GM21737 (cell line): ENCODE measurements around the gene RNF115.
"Not testable (repeated sequence)": the region's sequence is repeated elsewhere in the genome, so short reads cannot be mapped to it uniquely, and the experiment has no call there.

Source experiments
- ATAC-seq: cut with Tn5 transposase; IDR thresholded peaks from one replicate; pipeline ENCODE4 v1.9.1; 2021; ENCODE audit warnings: mild to moderate bottlenecking, moderate library complexity; ENCODE audit not compliant: unreplicated experiment

Gene RNF115

GRCh38 chr1:145782272-145783099 is 41.4 kb downstream of the RNF115 start:
- no peak for ATAC-seq

DNA sequence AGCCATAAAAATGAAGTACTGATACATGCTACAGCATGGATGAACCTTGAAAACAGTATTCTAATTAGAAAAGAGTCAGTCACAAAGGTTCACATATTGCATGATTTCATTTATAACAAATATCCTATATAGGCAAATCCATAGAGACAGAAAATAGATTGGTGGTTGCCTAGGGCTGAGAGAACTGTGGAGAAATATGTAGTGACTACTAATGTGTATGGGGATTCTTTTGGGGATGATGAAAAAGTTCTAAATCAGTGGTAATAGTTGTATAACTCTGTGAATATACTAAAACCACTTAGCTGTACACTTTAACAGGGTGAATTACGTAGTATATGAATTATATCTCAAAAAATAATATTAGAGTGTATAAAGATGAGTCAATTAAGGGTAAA is 45.8 kb downstream of the RNF115 start:
- no peak for ATAC-seq

GRCh38 chr1:145777357-145778145 is 46.3 kb downstream of the RNF115 start:
- no peak for ATAC-seq

- no peak for ATAC-seq
These were observed 50.5 kb downstream of the RNF115 start for GRCh38 chr1:145773423-145773822.

DNA sequence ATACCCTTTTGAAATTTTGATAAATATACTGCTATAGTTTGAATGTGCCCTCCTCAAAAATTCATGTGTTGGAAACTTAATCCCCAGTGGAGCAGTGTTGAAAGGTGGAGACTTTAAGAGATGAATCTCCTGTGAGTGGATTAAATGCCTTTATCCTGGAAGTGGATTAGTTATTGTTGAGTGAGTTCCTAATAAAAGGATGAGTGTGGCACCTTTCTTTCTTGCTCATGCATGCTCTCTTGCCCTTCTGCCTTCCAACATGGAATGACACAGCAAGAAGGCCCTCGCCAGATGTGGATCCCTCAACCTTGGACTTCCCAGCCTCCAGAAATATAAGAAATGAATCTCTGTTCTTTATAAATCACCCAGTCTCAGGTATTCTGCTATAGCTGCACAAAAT is 52.8 kb downstream of the RNF115 start:
- ATAC-seq = no peak

DNA sequence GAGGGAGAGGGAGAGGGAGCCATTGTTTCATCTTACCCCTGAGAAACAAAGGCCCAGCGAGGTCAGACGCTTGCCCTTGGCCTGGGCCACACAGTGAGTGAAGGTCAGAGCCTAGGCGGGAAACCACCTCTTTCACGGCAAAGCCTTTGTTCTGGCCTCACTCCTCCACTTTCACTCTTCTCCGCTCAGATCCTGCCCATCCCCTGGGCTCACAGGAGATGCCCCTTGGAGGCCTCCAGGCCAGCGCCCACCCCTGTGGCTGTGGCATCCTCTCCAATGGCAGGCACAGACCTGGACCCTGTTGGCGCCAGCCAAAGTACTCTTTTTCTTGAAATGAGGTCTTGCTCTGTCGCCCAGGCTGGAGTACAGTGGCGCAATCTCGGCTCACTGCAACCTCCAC is 55.9 kb downstream of the RNF115 start:
- not testable (repeated sequence) for ATAC-seq

- not testable (repeated sequence) for ATAC-seq
These were observed 57.0 kb downstream of the RNF115 start for GRCh38 chr1:145766926-145767325.

- ATAC-seq = not testable (repeated sequence)
These were observed 58.1 kb downstream of the RNF115 start for GRCh38 chr1:145765585-145766360.

DNA sequence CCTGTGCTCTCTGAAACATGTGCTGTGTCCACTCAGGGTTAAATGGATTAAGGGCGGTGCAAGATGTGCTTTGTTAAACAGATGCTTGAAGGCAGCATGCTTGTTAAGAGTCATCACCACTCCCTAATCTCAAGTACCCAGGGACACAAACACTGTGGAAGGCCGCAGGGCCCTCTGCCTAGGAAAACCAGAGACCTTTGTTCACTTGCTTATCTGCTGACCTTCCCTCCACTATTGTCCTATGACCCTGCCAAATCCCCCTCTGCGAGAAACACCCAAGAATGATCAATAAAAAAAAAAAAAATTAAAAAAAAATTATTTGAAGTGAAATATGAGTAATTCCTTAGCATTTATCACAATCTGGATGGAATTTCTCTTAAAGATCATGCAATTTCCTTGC is 58.8 kb downstream of the RNF115 start:
- ATAC-seq = not testable (repeated sequence)

- ATAC-seq = not testable (repeated sequence)
These were observed 59.5 kb downstream of the RNF115 start for GRCh38 chr1:145764231-145764940.

DNA sequence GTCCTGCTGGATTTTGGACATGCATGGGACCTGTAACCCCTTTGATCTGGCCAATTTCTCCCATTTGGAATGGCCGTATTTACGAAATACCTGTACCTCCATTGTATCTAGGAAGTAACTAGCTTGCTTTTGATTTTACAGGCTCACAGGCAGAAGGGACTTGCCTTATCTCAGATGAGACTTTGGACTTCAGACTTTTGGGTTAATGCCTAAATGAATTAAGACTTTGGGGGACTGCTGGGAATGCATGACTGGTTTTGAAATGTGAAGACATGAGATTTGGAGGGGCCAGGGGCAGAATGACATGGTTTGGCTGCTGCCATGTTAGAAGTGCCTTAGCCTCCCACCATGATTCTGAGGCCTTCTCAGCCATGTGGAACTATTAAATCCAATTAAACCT is 61.9 kb downstream of the RNF115 start:
- ATAC-seq = not testable (repeated sequence)

GRCh38 chr1:145761498-145761897 is 62.4 kb downstream of the RNF115 start:
- not testable (repeated sequence) for ATAC-seq

DNA sequence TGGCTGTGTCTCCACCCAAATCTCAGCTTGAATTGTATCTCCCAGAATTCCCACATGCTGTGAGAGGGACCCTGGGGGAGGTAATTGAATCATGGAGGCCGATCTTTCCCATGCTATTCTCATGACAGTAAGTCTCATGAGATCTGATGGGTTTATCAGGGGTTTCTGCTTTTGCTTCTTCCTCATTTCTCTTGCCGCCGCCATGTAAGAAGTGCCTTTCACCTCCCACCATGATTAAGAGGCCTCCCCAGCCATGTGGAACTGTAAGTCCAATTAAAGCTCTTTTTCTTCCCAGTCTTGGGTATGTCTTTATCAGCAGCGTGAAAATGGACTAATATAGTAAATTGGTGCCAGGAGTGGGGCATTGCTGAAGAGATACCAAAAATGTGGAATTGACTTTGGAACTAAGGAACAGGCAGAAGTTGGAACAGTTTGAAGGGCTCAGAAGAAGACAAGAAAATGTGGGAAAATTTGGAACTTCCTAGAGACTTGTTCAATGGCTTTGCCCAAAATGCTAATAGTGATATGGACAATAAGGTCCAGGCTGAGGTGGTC is 63.4 kb downstream of the RNF115 start:
- not testable (repeated sequence) for ATAC-seq

GRCh38 chr1:145759721-145760120 is 64.2 kb downstream of the RNF115 start:
- no peak for ATAC-seq

GRCh38 chr1:145758575-145758974 is 65.3 kb downstream of the RNF115 start:
- ATAC-seq = no peak

DNA sequence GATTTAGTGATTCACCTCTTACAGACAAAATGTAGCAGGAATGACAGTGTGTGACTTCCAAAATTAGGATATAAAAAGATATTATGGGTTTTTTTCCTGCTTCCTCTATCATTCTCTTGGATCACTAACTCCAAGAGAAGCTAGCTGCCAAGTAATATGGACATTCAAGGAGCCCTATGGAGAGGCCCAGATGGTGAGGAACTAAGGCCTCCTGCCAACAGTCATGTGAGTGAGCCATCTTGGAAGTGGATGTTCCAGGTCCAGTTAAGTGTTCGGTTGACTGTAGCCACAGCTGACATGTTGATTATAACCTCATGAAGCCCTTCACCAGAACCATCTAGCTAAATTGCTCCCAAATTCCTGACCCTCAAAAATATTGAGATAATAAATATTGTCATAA is 65.8 kb downstream of the RNF115 start:
- no peak for ATAC-seq

- no peak for ATAC-seq
These were observed 66.5 kb downstream of the RNF115 start for GRCh38 chr1:145757420-145757819.

DNA sequence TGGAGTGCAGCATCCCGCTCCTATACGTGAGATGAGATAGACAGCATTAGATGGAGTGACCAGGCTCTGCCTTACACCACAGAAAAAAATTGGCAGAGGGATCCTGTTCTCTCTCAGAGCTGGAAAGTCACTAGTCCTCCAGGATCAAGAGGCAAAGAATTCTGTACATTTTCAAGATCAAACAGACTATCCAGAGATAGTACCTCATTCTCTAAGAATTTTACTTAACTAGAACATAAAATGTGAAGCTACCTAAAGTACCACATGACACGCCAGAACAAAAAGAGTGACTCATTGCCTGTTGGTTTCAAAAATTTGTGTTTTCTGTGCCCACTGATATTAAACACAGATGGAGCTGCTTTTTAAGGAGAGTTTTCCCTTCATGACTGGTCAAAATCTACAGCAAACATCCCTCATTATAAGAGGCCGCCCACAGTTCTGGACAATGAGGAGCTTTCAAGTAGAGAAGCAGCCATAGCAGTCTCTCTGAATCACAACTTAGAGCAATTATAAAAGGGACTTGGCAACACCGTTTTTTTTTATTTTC is 72.3 kb downstream of the RNF115 start:
- ATAC-seq = no peak

GRCh38 chr1:145750426-145750825 is 73.5 kb downstream of the RNF115 start:
- ATAC-seq = no peak
